AG04449 (cell line): ENCODE data around the gene RHOC.
"Not testable (repeated sequence)": the region's sequence is repeated elsewhere in the genome, so short reads cannot be mapped to it uniquely, and the experiment has no call there.

Experiments
- CTCF ChIA-PET: fragments of 350-600 bp; formaldehyde crosslinking; extraction: SDS; loops from one replicate; lab custom pipeline; 2021; ENCODE audit warnings: antibody characterized with exemption; lab: Yijun Ruan, JAX
- POLR2A ChIA-PET: fragments of 400-600, 350-600 bp; formaldehyde crosslinking; extraction: SDS; loops from one replicate; lab custom pipeline; 2020; ENCODE audit warnings: antibody characterized with exemption, inconsistent platforms; lab: Yijun Ruan, JAX
- DNase-seq: peaks from one replicate; pipeline ENCODE4 v3.0.0-alpha.2; 2010; ENCODE audit warnings: low read depth, low spot score
- H3K4me3 ChIP-seq: 2 replicates; pipeline ENCODE4 v1.5.1; 2011; ENCODE audit warnings: low read depth, mild to moderate bottlenecking, control low read depth, low read length
- TF ChIP-seq, protein P1 (sequence below): IDR thresholded peaks from one replicate; pipeline ENCODE4 v1.5.1; 2011; ENCODE audit warnings: mild to moderate bottlenecking, moderate library complexity, low read length, control low read depth, inconsistent platforms; ENCODE audit not compliant: insufficient read depth; ENCODE audit errors: missing control alignments

RHOC gene

DNA sequence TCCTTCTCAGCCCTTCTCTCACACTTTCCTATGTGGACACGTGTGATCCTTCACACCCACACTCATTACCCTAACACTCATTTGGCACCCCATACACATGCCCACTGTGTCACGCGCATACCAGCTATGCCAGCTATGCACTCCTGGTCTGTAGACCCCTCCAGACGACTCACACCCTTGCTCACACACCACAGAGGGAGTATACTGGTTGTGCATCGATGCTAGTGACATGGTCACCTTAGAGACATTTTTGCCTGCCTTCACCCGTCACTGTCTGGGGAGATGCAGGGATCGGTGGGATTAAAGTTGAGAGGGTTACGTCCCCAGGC, 16.5 kb upstream of the RHOC start:
- ChIA-PET POLR2A (no interaction called here), CTCF (interaction anchor here (1.1 to 11.1 kb wide), 5 partner anchors 10 to 349 kb away, joined by 6 to 1029 read pairs (median 10); partner anchors contain the start of genes LRIG2 and RHOC)
- DNase-seq: no peak
- TF ChIP-seq, protein P1, sequence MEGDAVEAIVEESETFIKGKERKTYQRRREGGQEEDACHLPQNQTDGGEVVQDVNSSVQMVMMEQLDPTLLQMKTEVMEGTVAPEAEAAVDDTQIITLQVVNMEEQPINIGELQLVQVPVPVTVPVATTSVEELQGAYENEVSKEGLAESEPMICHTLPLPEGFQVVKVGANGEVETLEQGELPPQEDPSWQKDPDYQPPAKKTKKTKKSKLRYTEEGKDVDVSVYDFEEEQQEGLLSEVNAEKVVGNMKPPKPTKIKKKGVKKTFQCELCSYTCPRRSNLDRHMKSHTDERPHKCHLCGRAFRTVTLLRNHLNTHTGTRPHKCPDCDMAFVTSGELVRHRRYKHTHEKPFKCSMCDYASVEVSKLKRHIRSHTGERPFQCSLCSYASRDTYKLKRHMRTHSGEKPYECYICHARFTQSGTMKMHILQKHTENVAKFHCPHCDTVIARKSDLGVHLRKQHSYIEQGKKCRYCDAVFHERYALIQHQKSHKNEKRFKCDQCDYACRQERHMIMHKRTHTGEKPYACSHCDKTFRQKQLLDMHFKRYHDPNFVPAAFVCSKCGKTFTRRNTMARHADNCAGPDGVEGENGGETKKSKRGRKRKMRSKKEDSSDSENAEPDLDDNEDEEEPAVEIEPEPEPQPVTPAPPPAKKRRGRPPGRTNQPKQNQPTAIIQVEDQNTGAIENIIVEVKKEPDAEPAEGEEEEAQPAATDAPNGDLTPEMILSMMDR: no peak
- H3K4me3 ChIP-seq: no peak overlapping the region

GRCh38 chr1:112722601-112723510, 15.9 kb upstream of the RHOC start:
- ChIA-PET POLR2A (no interaction called here), CTCF (interaction anchor here (0.9 to 11.1 kb wide), 10 partner anchors 9 to 350 kb away, joined by 3 to 1029 read pairs (median 7); partner anchors contain the start of genes LRIG2 and RHOC)
- peak overlapping the region; percentile 8; the same call in 1 of the 2 replicates for H3K4me3 ChIP-seq
- TF ChIP-seq, protein P1: no peak
- DNase-seq: no peak

DNA sequence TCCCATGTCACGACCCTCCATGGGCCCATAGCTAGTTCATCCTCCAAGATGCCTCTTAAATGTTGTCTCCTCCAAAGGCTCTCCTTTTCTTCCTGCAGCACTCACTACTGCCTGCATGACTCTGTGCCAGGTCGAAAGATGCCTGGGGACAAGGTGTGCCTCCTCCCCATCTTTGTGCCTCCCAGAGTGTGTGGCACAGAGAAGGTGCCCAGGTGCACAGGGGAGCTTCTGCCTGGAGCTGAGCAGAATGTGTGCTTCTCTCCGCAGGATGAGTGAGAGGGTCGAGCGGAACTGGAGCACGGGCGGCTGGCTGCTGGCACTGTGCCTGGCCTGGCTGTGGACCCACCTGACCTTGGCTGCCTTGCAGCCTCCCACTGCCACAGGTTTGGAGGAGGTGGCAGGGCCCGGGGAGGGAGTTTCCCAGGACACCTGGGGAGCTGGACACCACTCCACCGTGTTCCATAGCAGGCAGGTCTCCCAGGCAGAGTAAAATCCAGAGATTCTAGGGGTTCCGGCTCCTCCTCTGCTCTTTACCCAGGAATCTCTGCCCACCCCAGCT, 15.1 kb upstream of the RHOC start:
- no peak overlapping the region for H3K4me3 ChIP-seq
- TF ChIP-seq, protein P1: no peak
- DNase-seq: no peak
- POLR2A ChIA-PET: interaction anchor here (0.8 to 1.0 kb wide), 2 partner anchors 22 to 328 kb away, joined by 3 to 4 read pairs; no protein-coding TSS in a partner anchor
- CTCF ChIA-PET: interaction anchor here (0.9 to 11.1 kb wide), 11 partner anchors 6 to 320 kb away, joined by 3 to 1029 read pairs (median 8); partner anchors contain the start of gene RHOC

DNA sequence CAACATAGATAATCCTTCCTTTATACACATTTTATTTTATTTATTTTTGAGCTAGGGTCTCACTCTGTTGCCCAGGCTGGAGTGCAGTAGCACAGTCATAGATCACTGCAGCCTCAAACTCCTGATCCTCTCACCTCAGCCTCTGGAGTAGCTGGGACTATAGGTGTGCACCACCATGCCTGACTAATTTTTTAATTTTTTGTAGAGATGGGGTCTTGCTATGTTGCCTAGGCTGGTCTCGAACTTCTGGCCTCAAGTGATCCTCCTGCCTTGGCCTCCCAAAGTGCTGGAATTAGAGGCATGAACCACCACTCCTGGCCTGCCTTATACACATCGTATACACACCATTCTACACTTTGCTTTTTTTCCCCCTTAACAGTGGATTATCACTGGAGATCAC, 14.4 kb upstream of the RHOC start:
- H3K4me3 ChIP-seq, DNase-seq: not testable (repeated sequence)
- ChIA-PET POLR2A (interaction anchor here (0.8 to 1.0 kb wide), 2 partner anchors 21 to 328 kb away, joined by 3 to 4 read pairs; no protein-coding TSS in a partner anchor), CTCF (interaction anchor here (1.3 to 11.1 kb wide), 9 partner anchors 7 to 351 kb away, joined by 3 to 1029 read pairs (median 31); partner anchors contain the start of genes LRIG2 and RHOC)

DNA sequence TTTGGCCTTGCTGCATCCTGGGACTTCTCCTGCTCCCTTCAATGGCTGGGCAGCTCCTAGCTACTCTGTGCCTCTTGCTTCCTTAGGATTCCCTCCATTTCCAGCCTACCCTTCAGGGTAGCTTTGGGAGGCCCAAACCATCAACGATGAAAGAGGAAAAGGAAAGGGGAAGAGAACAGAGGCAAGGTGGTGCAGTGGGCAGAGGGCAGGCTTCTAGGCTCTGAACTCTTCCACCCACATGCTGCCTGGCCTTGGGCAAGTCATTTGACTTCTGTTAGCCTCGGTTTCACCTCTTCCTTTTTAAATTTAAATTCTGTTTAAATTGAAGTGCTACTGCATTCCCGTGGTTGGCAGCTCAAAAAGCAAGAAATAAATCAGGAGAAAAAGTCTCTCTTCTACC, 13.9 kb upstream of the RHOC start:
- no peak for DNase-seq
- TF ChIP-seq, protein P1: no peak
- no peak overlapping the region for H3K4me3 ChIP-seq
- ChIA-PET POLR2A (interaction anchor here (1.1 kb wide), 1 partner anchor 352 kb away, joined by 4 read pairs; no protein-coding TSS in a partner anchor), CTCF (interaction anchor here (1.3 to 11.1 kb wide), 7 partner anchors 7 to 352 kb away, joined by 3 to 1029 read pairs (median 92); partner anchors contain the start of gene LRIG2)

DNA sequence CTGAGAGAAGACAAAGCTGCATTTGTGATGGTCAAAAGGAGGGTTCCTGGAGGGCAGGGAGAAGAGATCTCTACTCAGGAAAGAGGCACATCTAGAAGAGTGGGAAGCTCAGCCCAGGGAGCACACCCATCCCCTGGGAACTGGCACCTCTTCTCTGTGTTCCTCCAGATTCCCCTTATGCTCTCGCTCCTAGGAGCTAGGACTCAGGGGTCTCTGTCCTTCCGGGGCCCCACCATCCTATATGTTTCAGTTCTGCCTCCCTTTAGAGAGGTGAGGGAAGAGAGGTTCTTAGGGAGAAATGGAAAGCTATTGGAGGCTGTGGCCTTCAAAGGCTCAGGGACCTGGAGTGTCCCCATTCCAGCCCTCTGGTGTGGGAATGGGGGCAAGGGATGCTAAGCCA, 12.8 kb upstream of the RHOC start:
- TF ChIP-seq, protein P1: no peak
- POLR2A ChIA-PET: no interaction called here
- CTCF ChIA-PET: interaction anchor here (0.9 to 11.1 kb wide), 20 partner anchors 8 to 734 kb away, joined by 3 to 1029 read pairs (median 9); partner anchors contain the start of genes LRIG2 and RHOC
- DNase-seq: no peak
- no peak overlapping the region for H3K4me3 ChIP-seq
